Endothelial cell (in vitro differentiated cells): ENCODE data around the gene RAD9B. TPM values are rescaled to one million over a fixed set of nuclear protein-coding genes. Genes with fewer than 3 reads are reported as not detected.
A peak's percentile ranks its signal among the peaks of the same experiment; 100 is the strongest.
"Not testable (repeated sequence)": the region's sequence is repeated elsewhere in the genome, so short reads cannot be mapped to it uniquely, and the experiment has no call there.

Experiments
- DNase-seq: peaks from one replicate; pipeline ENCODE4 v3.0.0; 2021; ENCODE audit warnings: low spot score
- H3K27ac Mint-ChIP-seq: one replicate; pipeline ENCODE4 v1.8.0; 2021; ENCODE audit warnings: mixed read lengths, inconsistent platforms; ENCODE audit not compliant: unreplicated experiment
- H3K27me3 Mint-ChIP-seq: one replicate; pipeline ENCODE4 v1.8.0; 2021; ENCODE audit warnings: mild to moderate bottlenecking, moderate library complexity, mixed read lengths, inconsistent platforms; ENCODE audit not compliant: unreplicated experiment
- H3K36me3 Mint-ChIP-seq: one replicate; pipeline ENCODE4 v1.8.0; 2021; ENCODE audit warnings: mild to moderate bottlenecking, low read depth, mixed read lengths, inconsistent platforms; ENCODE audit not compliant: unreplicated experiment
- H3K4me1 Mint-ChIP-seq: one replicate; pipeline ENCODE4 v1.8.0; 2021; ENCODE audit warnings: mild to moderate bottlenecking, mixed read lengths, inconsistent platforms; ENCODE audit not compliant: unreplicated experiment
- H3K4me3 Mint-ChIP-seq: one replicate; pipeline ENCODE4 v1.8.0; 2021; ENCODE audit warnings: mild to moderate bottlenecking, mixed read lengths, inconsistent platforms; ENCODE audit not compliant: unreplicated experiment
- H3K9me3 Mint-ChIP-seq: one replicate; pipeline ENCODE4 v1.8.0; 2021; ENCODE audit warnings: mixed read lengths, inconsistent platforms; ENCODE audit not compliant: unreplicated experiment
- long read RNA-seq: library from polyadenylated mRNA; unstranded; transcript quantifications from one replicate; pipeline ENCODE4 v2.0.0, GENCODE V29; 2020; ENCODE audit not compliant: unreplicated experiment
- total RNA-seq: library from RNA; stranded (reverse); fragmentation: NEBNext Ultra II Directional; extraction: Animal tissue kit (Norgen Biotek cat#: 25700); gene quantifications from one replicate; pipeline ENCODE4 v1.2.1, GENCODE V29; 2021; ENCODE audit not compliant: unreplicated experiment
- TF ChIP-seq, protein P1 (sequence below): fragments of 200-600 bp; sonication (generic); IDR thresholded peaks from one replicate; pipeline ENCODE4 v1.5.0; 2021; ENCODE audit warnings: antibody characterized with exemption; ENCODE audit not compliant: unreplicated experiment

Gene RAD9B
- total RNA-seq, result 0.54 TPM
- long read RNA-seq, partial matches to known transcripts, result 0 of 1 reads
- long read RNA-seq, other reads (novel, unspliced or antisense), result 0 of 1 reads

DNA sequence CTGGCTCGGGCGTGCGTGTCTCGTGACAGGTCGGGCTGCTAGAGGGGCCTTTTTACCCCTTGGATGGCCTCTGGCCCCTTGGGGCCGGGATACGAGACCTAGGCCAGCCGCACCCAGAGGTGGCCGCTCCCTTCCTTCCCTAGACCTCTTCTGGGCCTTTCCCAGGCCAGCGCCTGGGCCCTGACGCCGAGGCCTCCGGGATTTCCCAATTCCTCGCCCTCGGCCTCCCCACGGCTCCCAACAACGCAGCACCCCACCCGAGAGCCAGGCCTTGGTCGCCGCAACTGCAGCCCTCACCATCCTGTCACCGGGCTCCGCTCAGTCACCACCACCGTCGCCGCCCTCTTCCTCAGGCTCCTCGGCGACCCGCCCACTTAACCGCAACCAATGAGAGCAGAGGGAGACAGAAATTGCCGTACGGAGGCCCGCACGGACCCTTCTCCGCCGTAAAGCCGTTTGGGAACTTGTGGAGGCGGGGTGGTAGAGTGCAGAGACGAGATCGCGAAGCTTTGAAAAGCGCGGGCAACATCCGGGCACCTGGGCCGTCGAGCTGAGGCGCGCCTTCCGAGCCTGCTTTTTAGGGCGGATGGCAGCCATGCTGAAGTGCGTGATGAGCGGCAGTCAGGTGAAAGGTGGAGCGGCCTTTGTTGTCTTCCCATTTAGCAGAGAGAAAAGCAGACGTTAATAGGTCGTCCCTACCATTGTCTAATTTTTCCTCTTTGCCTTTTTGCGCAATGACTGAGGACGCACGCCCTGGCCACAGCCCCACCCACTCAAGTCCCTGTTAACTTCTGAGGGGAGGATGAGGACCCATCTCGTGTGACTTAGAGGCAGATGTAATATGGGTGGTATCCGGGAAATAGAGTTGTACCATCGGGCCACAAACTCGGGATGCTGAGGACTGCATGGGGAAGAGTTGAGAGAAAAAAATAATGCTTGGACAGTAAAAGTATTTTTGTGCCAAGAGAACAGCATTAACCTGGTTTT is at the start of gene RAD9B, which contains the start of gene VPS29:
RAD9B (plus strand) TSS at position 580 of the 987 bp plus-strand sequence; CDS start at position 587, 7 bp downstream.
VPS29 (minus strand) TSS at position 360 of the 987 bp plus-strand sequence; CDS start at position 300, 60 bp downstream.
- Mint-ChIP-seq H3K27ac (peak within 1 kb of the TSS; percentile 92), H3K27me3 (no peaks in the 10 kb centered on the region), H3K36me3 (peaks cover 4% of the 10 kb centered on the region), H3K4me3 (peak within 1 kb of the TSS; percentile 99), H3K9me3 (no peaks in the 10 kb centered on the region), H3K4me1 (peaks cover 16% of the 10 kb centered on the region)
- DNase-seq, result peak; percentile 95
- TF ChIP-seq, protein P1, sequence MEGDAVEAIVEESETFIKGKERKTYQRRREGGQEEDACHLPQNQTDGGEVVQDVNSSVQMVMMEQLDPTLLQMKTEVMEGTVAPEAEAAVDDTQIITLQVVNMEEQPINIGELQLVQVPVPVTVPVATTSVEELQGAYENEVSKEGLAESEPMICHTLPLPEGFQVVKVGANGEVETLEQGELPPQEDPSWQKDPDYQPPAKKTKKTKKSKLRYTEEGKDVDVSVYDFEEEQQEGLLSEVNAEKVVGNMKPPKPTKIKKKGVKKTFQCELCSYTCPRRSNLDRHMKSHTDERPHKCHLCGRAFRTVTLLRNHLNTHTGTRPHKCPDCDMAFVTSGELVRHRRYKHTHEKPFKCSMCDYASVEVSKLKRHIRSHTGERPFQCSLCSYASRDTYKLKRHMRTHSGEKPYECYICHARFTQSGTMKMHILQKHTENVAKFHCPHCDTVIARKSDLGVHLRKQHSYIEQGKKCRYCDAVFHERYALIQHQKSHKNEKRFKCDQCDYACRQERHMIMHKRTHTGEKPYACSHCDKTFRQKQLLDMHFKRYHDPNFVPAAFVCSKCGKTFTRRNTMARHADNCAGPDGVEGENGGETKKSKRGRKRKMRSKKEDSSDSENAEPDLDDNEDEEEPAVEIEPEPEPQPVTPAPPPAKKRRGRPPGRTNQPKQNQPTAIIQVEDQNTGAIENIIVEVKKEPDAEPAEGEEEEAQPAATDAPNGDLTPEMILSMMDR, result no peak

DNA sequence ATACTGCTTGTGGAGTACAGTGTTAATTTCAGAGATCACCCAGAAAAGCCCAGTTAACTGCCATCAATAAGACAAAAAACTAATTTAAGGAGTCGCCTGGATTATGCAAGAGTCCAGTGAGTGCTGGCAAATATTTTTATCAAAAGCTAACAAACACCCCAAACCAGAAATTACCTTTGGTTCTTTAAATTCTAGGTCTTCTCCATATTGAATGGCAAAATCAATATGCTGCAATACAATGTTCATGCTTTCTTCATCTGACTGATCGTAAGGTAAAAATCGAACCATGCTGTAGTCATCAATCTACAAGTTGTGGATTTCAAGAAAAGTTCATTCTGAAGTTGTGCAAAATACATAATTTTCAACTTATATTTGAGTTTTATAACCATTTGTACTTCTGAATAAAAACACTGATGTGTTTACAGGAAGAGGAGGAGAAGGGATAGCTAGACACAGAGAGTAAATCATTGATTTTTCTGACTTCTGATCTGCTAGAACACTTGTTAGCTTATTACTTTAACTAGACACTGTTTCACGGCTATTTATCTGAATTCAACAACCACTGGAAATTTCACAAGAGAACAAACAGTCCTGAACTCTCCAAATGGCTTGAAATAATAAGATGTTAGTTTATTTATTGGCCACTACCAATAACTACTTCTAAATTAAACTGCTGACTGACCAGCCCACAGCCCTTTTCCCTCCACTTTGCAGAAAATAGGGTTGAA is 48.4 kb upstream of the RAD9B start:
- no peak overlapping the region for H3K27ac Mint-ChIP-seq
- peaks cover 10% of the 10 kb centered on the region for H3K36me3 Mint-ChIP-seq
- peaks cover 11% of the 10 kb centered on the region for H3K27me3 Mint-ChIP-seq
- H3K9me3 Mint-ChIP-seq, result no peaks in the 10 kb centered on the region
- peak overlapping the region; percentile 5 for H3K4me3 Mint-ChIP-seq
- TF ChIP-seq, protein P1, result no peak
- peaks cover 10% of the 10 kb centered on the region for H3K4me1 Mint-ChIP-seq
- DNase-seq, result no peak

DNA sequence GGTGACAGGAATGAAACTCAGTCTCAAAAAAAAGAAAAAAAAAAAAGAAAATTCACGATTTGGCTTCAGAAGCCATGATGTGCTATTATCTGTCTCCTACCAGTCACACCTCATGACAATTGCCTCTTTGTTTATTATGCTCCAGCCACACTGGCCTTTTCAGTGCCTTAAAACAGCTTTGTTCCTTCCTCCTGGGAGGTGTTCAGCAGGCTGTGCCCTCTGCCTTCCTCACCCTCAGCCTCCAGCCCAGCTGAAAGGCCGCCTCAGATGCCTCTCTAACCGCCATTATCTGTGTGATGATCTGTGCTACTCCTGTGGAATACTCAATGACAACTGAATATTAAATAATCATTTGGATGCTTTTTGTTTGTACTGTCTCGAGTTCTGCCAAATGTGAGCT is 43.4 kb upstream of the RAD9B start:
- DNase-seq, result no peak
- Mint-ChIP-seq H3K4me3 (no peak overlapping the region), H3K27ac (no peak overlapping the region), H3K9me3 (no peaks in the 10 kb centered on the region), H3K4me1 (no peaks in the 10 kb centered on the region), H3K36me3 (peaks cover 9% of the 10 kb centered on the region), H3K27me3 (no peaks in the 10 kb centered on the region)
- TF ChIP-seq, protein P1, result no peak

DNA sequence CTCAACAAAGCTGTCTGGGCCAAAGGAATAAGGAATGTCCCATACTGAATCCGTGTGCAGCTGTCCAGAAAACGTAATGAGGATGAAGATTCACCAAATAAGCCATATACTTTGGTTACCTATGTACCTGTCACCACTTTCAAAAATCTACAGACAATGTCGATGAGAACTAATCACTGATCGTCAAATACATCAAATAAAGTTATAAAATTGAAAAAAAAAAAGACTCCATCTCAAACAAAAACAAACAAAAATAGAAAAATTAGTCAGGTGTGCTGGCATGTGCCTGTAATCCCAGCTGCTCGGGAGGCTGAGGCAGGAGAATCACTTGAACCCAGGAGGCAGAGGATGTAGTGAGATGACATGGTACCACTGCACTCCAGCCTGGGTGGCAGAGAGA is 40.9 kb upstream of the RAD9B start:
- not testable (repeated sequence) for DNase-seq, H3K27ac Mint-ChIP-seq, H3K4me3 Mint-ChIP-seq, H3K36me3 Mint-ChIP-seq, H3K9me3 Mint-ChIP-seq, H3K4me1 Mint-ChIP-seq, H3K27me3 Mint-ChIP-seq

DNA sequence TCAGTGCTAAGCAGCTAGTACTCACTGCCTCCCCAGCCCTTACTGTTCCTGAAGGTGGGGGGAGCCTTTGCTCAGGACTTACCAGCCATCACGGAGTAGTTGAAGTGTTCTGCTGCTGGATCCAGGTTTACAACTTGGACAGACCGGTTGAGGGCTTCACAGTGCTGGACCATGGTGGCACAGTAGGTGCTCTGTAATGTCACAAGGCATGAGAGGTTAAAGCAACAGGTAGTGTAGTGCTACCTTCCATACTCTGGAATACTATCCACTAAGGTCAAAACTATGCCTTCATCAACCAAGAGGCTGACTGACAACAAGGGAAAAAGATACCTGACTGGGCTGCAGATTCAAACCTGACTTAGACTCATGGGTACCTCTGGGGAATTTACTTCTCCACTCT is 37.1 kb upstream of the RAD9B start:
- TF ChIP-seq, protein P1, result no peak
- H3K9me3 Mint-ChIP-seq, result no peaks in the 10 kb centered on the region
- H3K4me1 Mint-ChIP-seq, result peaks cover 11% of the 10 kb centered on the region
- peaks cover 5% of the 10 kb centered on the region for H3K27me3 Mint-ChIP-seq
- H3K36me3 Mint-ChIP-seq, result peaks cover 11% of the 10 kb centered on the region
- DNase-seq, result no peak
- no peak overlapping the region for H3K27ac Mint-ChIP-seq
- no peak overlapping the region for H3K4me3 Mint-ChIP-seq

DNA sequence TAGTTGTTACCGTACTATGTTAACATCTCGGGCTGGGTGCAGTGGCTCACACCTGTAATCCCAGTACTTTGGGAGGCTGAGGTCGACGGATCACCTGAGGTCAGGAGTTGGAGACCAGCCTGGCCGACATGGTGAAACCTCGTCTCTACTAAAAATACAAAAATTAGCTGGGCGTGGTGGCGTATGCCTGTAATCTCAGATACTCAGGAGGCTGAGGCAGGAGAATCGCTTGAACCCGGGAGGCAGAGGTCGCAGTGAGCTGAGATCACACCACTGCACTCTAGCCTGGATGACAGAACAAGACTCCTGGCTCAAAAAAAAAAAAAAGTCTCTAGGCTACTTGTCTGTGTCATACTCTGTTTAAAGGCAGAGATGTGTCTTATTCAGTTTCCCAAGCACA is 36.4 kb upstream of the RAD9B start:
- not testable (repeated sequence) for H3K4me3 Mint-ChIP-seq, H3K9me3 Mint-ChIP-seq, H3K36me3 Mint-ChIP-seq, H3K27ac Mint-ChIP-seq, H3K27me3 Mint-ChIP-seq, DNase-seq
- H3K4me1 Mint-ChIP-seq, result peaks cover 11% of the 10 kb centered on the region
